Ureter (tissue), 1 donor: ENCODE measurements around the gene SLC37A3. TPM values are rescaled to one million over a fixed set of nuclear protein-coding genes. Genes with fewer than 3 reads are reported as not detected.
"Not testable (repeated sequence)": the region's sequence is repeated elsewhere in the genome, so short reads cannot be mapped to it uniquely, and the experiment has no call there.

Source experiments
- DNase-seq: peaks from one replicate; pipeline ENCODE4 v3.0.0-alpha.2; 2020; ENCODE audit warnings: low spot score
- total RNA-seq: library from RNA; stranded (reverse); gene quantifications from one replicate; pipeline ENCODE4 v1.2.4, GENCODE V29; 2023
- donor health status: DM: yes; HTN: yes; CAD: no.

Gene SLC37A3
- total RNA-seq, result 35.8 TPM

- DNase-seq, result peak; percentile 86
Observed at GRCh38 chr7:140397784-140398750, at the start of gene SLC37A3. TSS of gene SLC37A3 (minus strand) at chr7:140398530. CDS start at chr7:140382526, 16,004 bp downstream.

GRCh38 chr7:140447841-140448240, 49.5 kb upstream of the SLC37A3 start:
- no peak for DNase-seq

DNA sequence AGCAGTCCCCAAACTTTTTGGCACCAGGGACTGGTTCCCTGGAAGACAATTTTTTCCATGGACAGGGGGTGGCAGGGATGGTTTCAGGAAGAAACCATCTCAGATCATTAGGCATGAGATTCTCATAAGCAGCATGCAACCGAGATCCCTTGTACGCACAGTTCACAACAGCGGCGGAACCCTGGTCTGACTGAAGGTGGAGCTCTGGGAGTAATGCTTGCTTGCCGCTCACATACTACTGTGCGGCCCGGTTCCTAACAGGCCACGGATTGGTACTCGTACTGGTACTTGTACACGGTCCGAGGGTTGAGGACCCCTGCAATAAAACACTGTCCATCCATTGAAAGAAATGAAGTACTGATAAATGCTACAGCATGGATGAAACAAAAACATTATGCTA, 48.1 kb upstream of the SLC37A3 start:
- DNase-seq, result no peak

DNA sequence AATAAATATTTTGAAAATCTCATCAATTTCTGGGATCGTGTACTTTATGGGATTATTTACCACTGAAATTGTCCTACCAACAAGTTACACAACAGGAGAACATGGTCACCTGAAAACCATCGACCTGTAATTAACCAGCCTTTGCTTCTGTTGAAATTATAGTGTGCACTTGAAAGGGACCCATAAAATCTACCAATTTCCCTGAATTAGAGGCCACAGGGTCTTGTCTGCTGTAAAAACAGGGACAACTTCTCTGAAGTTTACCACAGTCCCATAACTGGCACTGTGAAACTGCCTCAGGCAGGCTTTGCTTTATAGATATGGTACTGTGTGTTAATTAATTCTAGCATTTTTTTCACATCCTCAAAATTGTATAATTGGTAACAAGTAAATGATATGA, 43.2 kb upstream of the SLC37A3 start:
- DNase-seq, result no peak

DNA sequence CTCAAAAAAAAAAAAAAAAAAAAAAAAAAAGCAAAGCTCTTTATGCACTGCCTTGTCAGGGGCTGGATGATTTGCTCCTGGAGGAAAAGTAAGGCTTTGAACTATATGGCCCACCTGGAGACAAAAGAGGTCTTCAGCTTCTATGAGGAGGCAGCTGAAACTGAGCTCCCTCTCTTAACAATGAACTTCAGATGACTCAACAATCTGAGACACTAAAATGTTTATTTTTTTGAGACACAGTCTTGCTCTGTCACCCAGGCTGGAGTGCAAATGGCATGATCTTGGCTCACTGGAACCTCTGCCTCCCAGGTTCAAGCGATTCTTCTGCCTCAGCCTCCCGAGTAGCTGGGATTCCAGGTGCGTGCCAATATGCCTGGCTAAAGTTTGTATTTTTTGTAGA, 42.3 kb upstream of the SLC37A3 start:
- DNase-seq, result no peak

- DNase-seq, result no peak
Observed at GRCh38 chr7:140439359-140439758, 41.0 kb upstream of the SLC37A3 start.

DNA sequence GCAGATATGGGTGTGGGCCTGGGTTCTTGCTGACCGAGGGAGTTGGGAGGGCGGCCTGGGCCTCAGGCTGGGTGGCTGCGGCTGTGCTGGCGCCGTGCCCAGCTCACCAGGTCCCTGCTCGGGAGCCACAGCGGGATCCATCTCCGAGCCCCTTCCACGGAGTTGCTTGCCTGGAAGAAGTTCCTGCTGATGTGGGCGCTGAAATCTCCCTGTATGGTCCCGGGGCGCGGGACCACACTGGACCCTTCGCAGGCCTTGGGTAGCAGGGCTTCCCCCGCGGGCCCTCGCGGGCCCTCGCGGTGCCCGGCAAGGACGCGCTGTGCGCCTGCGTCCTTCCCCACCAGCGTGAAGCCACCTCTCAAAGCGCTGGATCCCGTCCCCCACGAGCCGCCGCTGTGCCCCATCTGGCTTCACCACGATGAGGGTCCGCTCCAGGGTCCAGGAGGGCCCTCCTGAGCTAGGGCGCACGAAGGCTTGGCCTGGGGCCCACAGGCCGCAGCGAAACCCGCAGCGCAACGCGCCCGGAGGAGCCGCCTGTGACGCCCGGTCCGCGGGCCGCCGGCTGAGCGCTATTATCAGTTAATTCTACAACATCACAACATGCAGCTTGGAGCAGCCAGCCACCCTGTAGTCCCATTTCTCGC, 37.0 kb upstream of the SLC37A3 start:
- DNase-seq, result no peak

GRCh38 chr7:140433396-140433795, 35.1 kb upstream of the SLC37A3 start:
- no peak for DNase-seq

GRCh38 chr7:140426130-140426529, 27.8 kb upstream of the SLC37A3 start:
- DNase-seq, result no peak

DNA sequence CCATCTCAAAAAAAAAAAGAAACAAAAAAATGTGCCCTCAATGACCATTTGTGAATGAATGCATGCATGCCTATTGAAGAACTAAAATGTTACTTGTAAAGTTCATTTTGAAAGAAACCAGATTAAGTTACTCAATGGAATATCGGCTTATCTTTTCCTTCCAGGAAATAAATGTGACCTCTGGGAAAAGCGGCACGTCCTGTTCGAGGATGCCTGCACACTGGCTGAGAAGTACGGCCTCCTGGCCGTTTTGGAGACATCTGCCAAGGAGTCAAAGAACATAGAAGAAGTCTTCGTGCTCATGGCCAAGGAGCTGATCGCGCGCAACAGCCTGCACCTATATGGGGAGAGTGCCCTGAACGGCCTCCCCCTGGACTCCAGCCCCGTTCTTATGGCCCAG, 27.4 kb upstream of the SLC37A3 start:
- no peak for DNase-seq

GRCh38 chr7:140423501-140423900, 25.2 kb upstream of the SLC37A3 start:
- no peak for DNase-seq

- DNase-seq, result no peak
Observed at GRCh38 chr7:140421521-140421920, 23.2 kb upstream of the SLC37A3 start.

DNA sequence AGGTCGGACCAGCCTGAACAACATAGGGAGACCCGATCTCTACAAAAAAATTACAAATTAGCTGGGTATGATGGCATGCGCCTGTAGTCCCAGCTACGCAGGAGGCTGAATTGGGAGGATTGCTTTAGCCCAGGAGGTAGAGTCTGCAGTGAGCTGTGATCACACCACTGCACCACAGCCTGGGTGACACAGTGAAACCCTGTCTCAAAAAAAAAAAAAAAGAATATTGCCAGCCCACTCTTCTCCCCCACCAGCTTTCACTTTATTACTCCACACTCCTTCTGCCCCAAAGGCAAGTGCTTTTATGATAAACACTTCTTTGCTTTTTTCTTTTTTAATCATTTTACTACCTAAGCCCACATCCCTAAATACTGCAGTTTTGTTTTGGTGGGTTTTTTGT, 20.3 kb upstream of the SLC37A3 start:
- DNase-seq, result no peak

DNA sequence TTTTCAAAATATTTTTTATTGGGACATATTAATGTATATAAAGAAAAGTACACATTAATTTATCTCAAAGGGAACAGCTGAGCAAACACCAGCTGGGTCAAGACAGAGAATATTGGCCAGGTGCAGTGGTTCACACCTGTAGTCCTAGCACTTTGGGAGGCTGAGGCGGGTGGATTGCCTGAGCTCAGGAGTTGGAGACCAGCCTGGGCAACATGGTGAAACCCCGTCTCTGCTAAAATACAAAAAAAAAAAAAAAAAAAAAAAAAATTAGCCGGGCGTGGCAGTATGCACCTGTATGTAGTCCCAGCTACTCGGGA, 19.8 kb upstream of the SLC37A3 start:
- not testable (repeated sequence) for DNase-seq

DNA sequence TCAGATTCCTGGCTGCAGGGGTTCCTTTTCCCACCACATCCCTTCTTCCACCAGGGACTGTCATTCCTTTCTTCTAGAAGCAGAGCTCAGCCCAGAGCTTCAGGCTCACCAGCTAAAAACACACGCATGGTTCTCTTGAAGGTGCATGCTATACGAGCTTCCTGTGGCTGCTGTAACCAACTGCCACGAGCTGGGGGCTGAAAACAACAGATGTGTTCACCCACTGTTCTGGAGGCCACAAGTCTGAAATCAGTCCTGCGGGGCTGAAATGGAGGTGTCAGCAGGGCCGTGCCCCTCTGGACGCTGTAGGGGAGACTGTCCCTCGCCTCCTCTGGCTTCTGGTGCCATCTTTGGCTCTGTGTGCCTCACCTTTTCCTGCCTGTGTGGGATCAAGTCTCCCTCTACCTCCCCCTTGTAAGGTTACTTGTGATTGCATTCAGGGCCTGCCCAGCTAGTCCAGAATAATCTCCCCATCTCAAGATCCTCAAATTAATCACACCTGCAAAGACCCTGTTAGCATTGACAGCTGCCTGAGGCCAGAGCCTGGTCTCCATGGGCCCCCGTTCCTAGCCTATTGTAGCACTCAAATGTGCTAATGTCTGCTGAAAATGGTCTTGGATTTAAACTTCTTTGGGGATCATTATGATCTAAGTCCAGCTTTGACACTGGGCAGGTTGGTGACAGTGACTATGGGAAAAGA, 19.3 kb upstream of the SLC37A3 start:
- DNase-seq, result no peak

- no peak for DNase-seq
Observed at GRCh38 chr7:140416560-140416959, 18.2 kb upstream of the SLC37A3 start.

DNA sequence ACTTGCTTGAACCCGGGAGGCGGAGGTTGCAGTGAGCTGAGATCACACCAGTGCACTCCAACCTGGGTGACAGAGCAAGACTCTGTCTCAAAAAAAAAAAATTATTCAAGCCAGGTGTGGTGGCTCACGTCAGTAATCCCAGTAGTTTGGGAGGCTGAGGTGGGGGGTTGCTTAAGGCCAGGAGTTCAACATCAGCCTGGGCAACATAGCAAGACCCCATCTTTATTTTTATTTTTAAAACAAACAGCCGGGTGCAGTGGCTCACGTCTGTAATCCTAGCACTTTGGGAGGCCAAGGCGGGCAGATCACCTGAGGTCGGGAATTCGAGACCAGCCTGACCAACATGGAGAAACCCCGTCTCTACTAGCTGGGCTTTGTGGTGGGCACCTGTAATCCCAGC, 17.5 kb upstream of the SLC37A3 start:
- not testable (repeated sequence) for DNase-seq

DNA sequence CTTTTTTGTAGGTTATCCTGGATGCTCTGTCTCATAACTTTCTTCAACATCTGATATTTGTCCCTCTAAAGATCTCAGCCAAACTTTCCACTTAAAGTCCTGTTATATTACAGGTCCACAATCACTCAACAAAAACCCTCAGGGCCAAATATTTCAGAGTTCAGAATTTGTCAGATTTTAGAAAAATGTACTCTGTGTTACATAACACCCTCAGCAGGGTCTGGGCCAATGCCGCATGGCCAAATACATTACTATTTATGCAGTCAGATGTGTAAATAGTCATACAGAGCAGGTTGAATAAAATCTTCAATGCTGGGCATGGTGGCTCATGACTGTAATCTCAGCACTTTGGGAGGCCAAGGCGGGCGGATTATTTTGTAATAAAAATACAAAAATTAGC, 17.0 kb upstream of the SLC37A3 start:
- DNase-seq, result no peak

DNA sequence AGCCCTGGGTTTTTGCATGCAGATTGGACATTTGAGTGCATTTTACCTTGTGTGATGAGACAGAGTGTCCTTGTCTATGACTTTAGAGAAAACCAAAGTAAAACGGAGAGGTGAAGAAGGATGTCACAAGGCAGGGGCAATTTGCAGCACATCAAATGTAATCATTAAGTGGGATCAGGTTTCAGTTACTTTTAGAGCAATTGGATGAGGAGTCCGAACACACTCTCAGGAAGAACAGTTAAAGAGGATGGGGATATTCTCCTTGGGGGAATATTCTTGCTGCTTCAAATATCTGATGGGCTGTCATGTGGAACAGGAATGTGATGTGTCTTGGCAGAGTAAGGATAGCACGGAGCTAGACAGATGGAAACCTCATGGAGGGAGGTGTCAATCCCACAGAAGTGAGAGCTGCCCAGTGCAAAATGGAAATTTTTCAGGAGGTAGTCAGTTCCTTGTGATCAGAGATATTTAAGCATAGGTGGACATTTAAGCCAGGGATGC, 6.3 kb upstream of the SLC37A3 start:
- no peak for DNase-seq

- DNase-seq, result peak; percentile 52
Observed at GRCh38 chr7:140403878-140404564, 5.7 kb upstream of the SLC37A3 start, which contains the start of gene RAB19. TSS of gene RAB19 (plus strand) at chr7:140404058. CDS start at chr7:140407647, 3,589 bp downstream.

DNA sequence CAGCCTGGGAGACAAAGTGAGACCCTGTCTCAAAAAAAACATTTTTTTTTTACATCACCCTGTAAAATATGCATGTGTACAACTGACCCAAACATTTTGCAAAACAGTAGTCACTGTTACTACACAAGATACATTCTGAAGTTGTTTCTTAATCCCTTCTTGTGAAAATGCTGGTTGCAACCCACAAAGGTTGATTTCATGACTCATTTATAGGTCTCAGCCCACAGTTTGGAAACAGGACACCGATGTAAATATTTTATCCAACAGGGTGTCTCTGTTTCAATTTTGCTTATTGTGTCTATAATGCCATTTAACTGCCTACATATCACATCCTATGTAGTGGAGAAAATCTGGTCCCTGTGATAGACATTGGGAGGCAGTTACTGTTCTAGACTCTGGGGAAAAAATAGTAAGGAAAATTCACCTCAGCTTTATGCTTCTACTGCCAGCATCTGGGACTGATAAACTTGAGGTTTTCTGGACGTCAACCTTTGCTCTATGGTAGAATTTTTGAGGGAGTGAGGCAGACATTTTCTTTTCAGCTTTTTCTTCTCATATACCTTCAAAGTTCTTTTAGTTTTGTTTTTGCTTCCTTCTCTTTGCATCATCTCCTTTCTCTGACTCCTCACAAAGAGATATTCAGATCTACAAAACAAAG, 4.0 kb upstream of the SLC37A3 start:
- no peak for DNase-seq
